Measurements from ENCODE around the gene HSPA12A.

The HSPA12A gene

DNA sequence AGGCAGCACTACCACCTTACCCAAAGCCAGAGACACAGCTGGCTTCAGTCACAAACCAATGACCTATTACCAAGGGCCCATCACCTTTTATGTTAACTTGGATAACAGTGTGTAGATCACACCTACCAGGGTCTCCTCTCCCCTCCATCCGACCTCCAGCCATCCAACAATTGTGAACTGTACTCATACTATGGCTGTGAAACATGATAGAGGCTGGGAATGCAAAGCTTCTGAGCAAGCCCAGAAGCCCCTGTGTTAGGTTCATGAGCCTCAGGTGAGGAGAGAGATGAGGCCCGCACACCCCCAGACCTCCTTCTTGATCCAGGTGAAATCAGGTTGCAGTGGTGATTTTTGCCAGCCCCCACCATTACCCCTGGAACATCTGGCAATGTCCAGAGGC, 73.9 kb downstream of the HSPA12A start:
- ChIA-PET CTCF (interaction anchor here (0.6 kb wide), 1 partner anchor 32 kb away, joined by 4 read pairs; no protein-coding TSS in a partner anchor), POLR2A (no interaction called here)
- Histone ChIP-seq H3K4me1 (ENCODE audit: control insufficient read depth, insufficient read depth, low read length) (peaks cover 3% of the 10 kb centered on the region; the same call in 1 of the 2 replicates), H3K9me3 (ENCODE audit: control insufficient read depth, insufficient read depth, low read depth, low read length) (no peaks in the 10 kb centered on the region), H3K36me3 (ENCODE audit: control insufficient read depth in 2 of 2, insufficient read depth in 1 of 2, low read length in 2 of 2) (peaks cover 0 to 41% of the 10 kb centered on the region in 2 experiments; a peak in 1 of 3 replicates), H3K4me3 (ENCODE audit: low read depth, low read length) (no peak overlapping the region), H3K27ac (ENCODE audit: extremely low read depth, low read depth, low read length) (no peak overlapping the region)
- TF ChIP-seq ZNF629 (tag by site-specific recombination; IDR thresholded peaks at IDR 0.05) (no peak), ZNF747 (tag by site-specific recombination; IDR thresholded peaks at IDR 0.05) (no peak), YY2 (tag by site-specific recombination; IDR thresholded peaks at IDR 0.05) (no peak), SCRT2 (tag by site-specific recombination; IDR thresholded peaks at IDR 0.05) (no peak), ZNF248 (tag by site-specific recombination; IDR thresholded peaks at IDR 0.05) (no peak), ZNF488 (tag by site-specific recombination; IDR thresholded peaks at IDR 0.05) (no peak), ZNF48 (tag by site-specific recombination; IDR thresholded peaks at IDR 0.05) (no peak), ZNF394 (tag by site-specific recombination; IDR thresholded peaks at IDR 0.05; ENCODE audit: borderline replicate concordance) (no peak), ZNF132 (tag by site-specific recombination; IDR thresholded peaks at IDR 0.05; ENCODE audit: borderline replicate concordance) (no peak), BCL11B (tag by site-specific recombination; IDR thresholded peaks at IDR 0.05; ENCODE audit: low read depth) (no peak), ZFP37 (tag by site-specific recombination; IDR thresholded peaks at IDR 0.05) (no peak)

DNA sequence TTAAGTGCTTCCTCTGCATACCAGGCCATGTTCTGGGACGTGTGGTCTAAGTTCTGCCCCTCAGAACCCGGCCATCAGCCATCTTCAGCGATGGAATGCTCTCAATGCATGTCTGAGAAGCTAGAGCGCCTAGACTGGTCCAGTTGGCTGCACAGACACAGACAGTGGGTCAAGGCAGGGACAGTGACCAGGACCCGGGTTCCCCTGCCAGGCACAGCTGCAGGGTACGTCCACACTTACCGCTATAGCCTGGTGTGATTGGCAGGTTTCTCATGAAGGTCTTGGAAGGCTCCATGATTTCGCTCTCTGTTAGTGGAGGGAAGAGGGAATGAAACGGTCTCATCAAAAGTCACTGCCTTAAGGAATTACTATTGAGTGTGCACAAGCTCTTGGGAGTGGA, 74.3 kb downstream of the HSPA12A start:
- no peak overlapping the region for H3K4me3 ChIP-seq (ENCODE audit: low read depth, low read length)
- H3K4me1 ChIP-seq (ENCODE audit: control insufficient read depth, insufficient read depth, low read length): peaks cover 3% of the 10 kb centered on the region; the same call in 1 of the 2 replicates
- TF ChIP-seq ZFHX2 (tag by site-specific recombination; conservative IDR thresholded peaks at IDR 0.05): no peak
- TF ChIP-seq ZNF830 (tag by site-specific recombination; IDR thresholded peaks at IDR 0.05; ENCODE audit: low read depth): no peak
- no peak for TF ChIP-seq SCRT2 (tag by site-specific recombination; IDR thresholded peaks at IDR 0.05)
- TF ChIP-seq, protein P1, sequence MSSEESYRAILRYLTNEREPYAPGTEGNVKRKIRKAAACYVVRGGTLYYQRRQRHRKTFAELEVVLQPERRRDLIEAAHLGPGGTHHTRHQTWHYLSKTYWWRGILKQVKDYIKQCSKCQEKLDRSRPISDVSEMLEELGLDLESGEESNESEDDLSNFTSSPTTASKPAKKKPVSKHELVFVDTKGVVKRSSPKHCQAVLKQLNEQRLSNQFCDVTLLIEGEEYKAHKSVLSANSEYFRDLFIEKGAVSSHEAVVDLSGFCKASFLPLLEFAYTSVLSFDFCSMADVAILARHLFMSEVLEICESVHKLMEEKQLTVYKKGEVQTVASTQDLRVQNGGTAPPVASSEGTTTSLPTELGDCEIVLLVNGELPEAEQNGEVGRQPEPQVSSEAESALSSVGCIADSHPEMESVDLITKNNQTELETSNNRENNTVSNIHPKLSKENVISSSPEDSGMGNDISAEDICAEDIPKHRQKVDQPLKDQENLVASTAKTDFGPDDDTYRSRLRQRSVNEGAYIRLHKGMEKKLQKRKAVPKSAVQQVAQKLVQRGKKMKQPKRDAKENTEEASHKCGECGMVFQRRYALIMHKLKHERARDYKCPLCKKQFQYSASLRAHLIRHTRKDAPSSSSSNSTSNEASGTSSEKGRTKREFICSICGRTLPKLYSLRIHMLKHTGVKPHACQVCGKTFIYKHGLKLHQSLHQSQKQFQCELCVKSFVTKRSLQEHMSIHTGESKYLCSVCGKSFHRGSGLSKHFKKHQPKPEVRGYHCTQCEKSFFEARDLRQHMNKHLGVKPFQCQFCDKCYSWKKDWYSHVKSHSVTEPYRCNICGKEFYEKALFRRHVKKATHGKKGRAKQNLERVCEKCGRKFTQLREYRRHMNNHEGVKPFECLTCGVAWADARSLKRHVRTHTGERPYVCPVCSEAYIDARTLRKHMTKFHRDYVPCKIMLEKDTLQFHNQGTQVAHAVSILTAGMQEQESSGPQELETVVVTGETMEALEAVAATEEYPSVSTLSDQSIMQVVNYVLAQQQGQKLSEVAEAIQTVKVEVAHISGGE (tag by site-specific recombination; conservative IDR thresholded peaks at IDR 0.05; ENCODE audit: low read depth): no peak
- TF ChIP-seq ZNF776 (tag by site-specific recombination; IDR thresholded peaks at IDR 0.05; ENCODE audit: borderline replicate concordance): no peak
- peaks cover 0 to 42% of the 10 kb centered on the region in 2 experiments; a peak in 1 of 3 replicates for H3K36me3 ChIP-seq (ENCODE audit: control insufficient read depth in 2 of 2, insufficient read depth in 1 of 2, low read length in 2 of 2)
- H3K27ac ChIP-seq (ENCODE audit: extremely low read depth, low read depth, low read length): no peak overlapping the region
- POLR2A ChIA-PET: no interaction called here
- H3K9me3 ChIP-seq (ENCODE audit: control insufficient read depth, insufficient read depth, low read depth, low read length): no peaks in the 10 kb centered on the region
- CTCF ChIA-PET: no interaction called here

- no peak overlapping the region for H3K27ac ChIP-seq (ENCODE audit: extremely low read depth, low read depth, low read length)
- peaks cover 0 to 39% of the 10 kb centered on the region in 2 experiments; a peak in 1 of 3 replicates for H3K36me3 ChIP-seq (ENCODE audit: control insufficient read depth in 2 of 2, insufficient read depth in 1 of 2, low read length in 2 of 2)
- ChIA-PET POLR2A (no interaction called here), CTCF (no interaction called here)
- no peak overlapping the region for H3K4me3 ChIP-seq (ENCODE audit: low read depth, low read length)
- no peak for TF ChIP-seq ZNF555 (tag by site-specific recombination; conservative IDR thresholded peaks at IDR 0.05)
- no peak for TF ChIP-seq ZSCAN16 (tag by site-specific recombination; IDR thresholded peaks at IDR 0.05)
- TF ChIP-seq MZF1 (tag by site-specific recombination; IDR thresholded peaks at IDR 0.05; ENCODE audit: borderline replicate concordance): no peak
- no peak for TF ChIP-seq ZNF341 (tag by site-specific recombination; IDR thresholded peaks at IDR 0.05; ENCODE audit: low read depth)
- no peak for TF ChIP-seq ZNF184 (tag by site-specific recombination; IDR thresholded peaks at IDR 0.05)
- H3K9me3 ChIP-seq (ENCODE audit: control insufficient read depth, insufficient read depth, low read depth, low read length): no peaks in the 10 kb centered on the region
- H3K4me1 ChIP-seq (ENCODE audit: control insufficient read depth, insufficient read depth, low read length): peaks cover 3% of the 10 kb centered on the region; the same call in 1 of the 2 replicates
These were observed 74.9 kb downstream of the HSPA12A start for GRCh38 chr10:116667484-116667883.

Measured in HEK293 (cell line).